ENCODE data around the gene RTP5. TPM values are rescaled to one million over a fixed set of nuclear protein-coding genes. Genes with fewer than 3 reads are reported as not detected.
"Not testable (repeated sequence)": the region's sequence is repeated elsewhere in the genome, so short reads cannot be mapped to it uniquely, and the experiment has no call there.

Gene RTP5
- total and polyA plus RNA-seq, 2 donors (not counting 1 experiment from before 2014, with no cell fraction given), result not detected

DNA sequence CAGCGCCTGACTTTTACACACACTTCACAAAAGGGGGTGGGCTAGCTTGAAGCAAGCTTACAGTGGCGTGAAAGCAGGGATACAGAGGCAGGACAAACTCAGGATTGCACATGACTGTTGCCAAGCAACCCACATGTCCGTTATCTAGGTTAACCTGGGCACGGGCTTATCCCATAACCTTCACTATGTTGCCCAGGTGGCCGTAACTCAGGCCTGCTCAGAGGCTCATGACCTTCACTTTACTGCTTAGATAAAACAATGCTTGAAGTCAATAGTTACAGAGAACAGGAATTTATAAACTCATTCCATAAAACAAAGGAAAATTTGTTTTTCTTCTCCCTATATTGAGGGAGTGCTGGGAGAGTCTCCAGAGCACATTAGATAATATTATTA, 36.8 kb downstream of the RTP5 start:
- H3K27ac Mint-ChIP-seq; H3K27me3 Mint-ChIP-seq; H3K4me1 Mint-ChIP-seq; H3K4me3 Mint-ChIP-seq; H2AFZ ChIP-seq (ENCODE audit: insufficient read depth, low read depth, low read length, poor library complexity, severe bottlenecking); POLR2A ChIA-PET; H3K27me3 ChIP-seq (replicated peaks in 1 of 4; ENCODE audit: control extremely low read depth in 1 of 4, control insufficient read depth in 3 of 4, insufficient read depth in 4 of 4, low read length in 3 of 4); H3K9me3 ChIP-seq (ENCODE audit: control extremely low read depth in 1 of 3, control insufficient read depth in 2 of 3, insufficient read depth in 1 of 3, low read length in 2 of 3); H3K4me2 ChIP-seq (replicated peaks; ENCODE audit: low read depth, low read length, poor library complexity, severe bottlenecking); intact Hi-C loops (cut with micrococcal nuclease); H3K9ac ChIP-seq (ENCODE audit: low read length); H3K9me3 Mint-ChIP-seq (ENCODE audit: insufficient read depth); CTCF ChIA-PET; DNase-seq; H3K4me3 ChIP-seq (ENCODE audit: control extremely low read depth in 1 of 5, extremely low read depth in 1 of 5, insufficient read depth in 1 of 5, low read depth in 2 of 5, low read length in 4 of 5); H3K4me1 ChIP-seq (ENCODE audit: control insufficient read depth in 2 of 2, insufficient read depth in 2 of 2, low read length in 2 of 2); H3K27ac ChIP-seq (ENCODE audit: low read length in 2 of 2); ATAC-seq (ENCODE audit: low read depth): not testable (repeated sequence)
- peaks cover 56% of the 10 kb centered on the region for H4K20me1 ChIP-seq (ENCODE audit: control insufficient read depth, insufficient read depth, low read length, poor library complexity, severe bottlenecking)
- 95% methylated on average over 4 of the region's 5 CpGs for WGBS (ENCODE audit: insufficient coverage)
- peaks cover 0 to 25% of the 10 kb centered on the region in 2 experiments for H3K36me3 ChIP-seq (replicated peaks in 1 of 2; ENCODE audit: control extremely low read depth in 1 of 2, control insufficient read depth in 1 of 2, extremely low read depth in 1 of 2, insufficient read depth in 2 of 2, low read length in 1 of 2)
- peaks cover 45% of the 10 kb centered on the region for H3K79me2 ChIP-seq (ENCODE audit: control insufficient read depth, insufficient read depth, low read length)

GRCh38 chr2:241906826-241907570, 37.5 kb downstream of the RTP5 start:
- no peak overlapping the region for H3K27ac Mint-ChIP-seq
- peaks cover 0 to 1% of the 10 kb centered on the region in 2 donors for H3K4me1 ChIP-seq (ENCODE audit: control insufficient read depth in 2 of 2, insufficient read depth in 2 of 2, low read length in 2 of 2)
- H3K36me3 ChIP-seq (replicated peaks in 1 of 2; ENCODE audit: control extremely low read depth in 1 of 2, control insufficient read depth in 1 of 2, extremely low read depth in 1 of 2, insufficient read depth in 2 of 2, low read length in 1 of 2), result peaks cover 0 to 32% of the 10 kb centered on the region in 2 experiments
- no peak overlapping the region for H3K4me3 ChIP-seq (ENCODE audit: control extremely low read depth in 1 of 5, extremely low read depth in 1 of 5, insufficient read depth in 1 of 5, low read depth in 2 of 5, low read length in 4 of 5)
- H3K27ac ChIP-seq (ENCODE audit: low read length in 2 of 2), result no peak overlapping the region
- ChIA-PET POLR2A (no interaction called here), CTCF (no interaction called here)
- H3K9ac ChIP-seq (ENCODE audit: low read length), result no peak overlapping the region
- H3K4me3 Mint-ChIP-seq, result no peak overlapping the region
- H4K20me1 ChIP-seq (ENCODE audit: control insufficient read depth, insufficient read depth, low read length, poor library complexity, severe bottlenecking), result peaks cover 56% of the 10 kb centered on the region
- 98% methylated on average over 10 of the region's 18 CpGs for WGBS (ENCODE audit: insufficient coverage)
- H2AFZ ChIP-seq (ENCODE audit: insufficient read depth, low read depth, low read length, poor library complexity, severe bottlenecking), result no peak overlapping the region
- no peaks in the 10 kb centered on the region for H3K27me3 Mint-ChIP-seq
- H3K4me1 Mint-ChIP-seq, result peaks cover 4% of the 10 kb centered on the region
- ATAC-seq (ENCODE audit: low read depth) (no peak), DNase-seq (no peak)
- no peaks in the 10 kb centered on the region for H3K27me3 ChIP-seq (replicated peaks in 1 of 4; ENCODE audit: control extremely low read depth in 1 of 4, control insufficient read depth in 3 of 4, insufficient read depth in 4 of 4, low read length in 3 of 4)
- no peaks in the 10 kb centered on the region for H3K9me3 ChIP-seq (ENCODE audit: control extremely low read depth in 1 of 3, control insufficient read depth in 2 of 3, insufficient read depth in 1 of 3, low read length in 2 of 3)
- intact Hi-C loops (cut with micrococcal nuclease), result no loop called here
- TF ChIP-seq CTCF (IDR thresholded peaks at IDR 0.05), result no peak
- TF ChIP-seq EZH2 (IDR thresholded peaks at IDR 0.05; ENCODE audit: borderline replicate concordance, insufficient read depth, low read depth, low read length, poor library complexity, severe bottlenecking), result no peak
- no peak overlapping the region for H3K4me2 ChIP-seq (replicated peaks; ENCODE audit: low read depth, low read length, poor library complexity, severe bottlenecking)
- no peaks in the 10 kb centered on the region for H3K9me3 Mint-ChIP-seq (ENCODE audit: insufficient read depth)
- peaks cover 45% of the 10 kb centered on the region for H3K79me2 ChIP-seq (ENCODE audit: control insufficient read depth, insufficient read depth, low read length)

DNA sequence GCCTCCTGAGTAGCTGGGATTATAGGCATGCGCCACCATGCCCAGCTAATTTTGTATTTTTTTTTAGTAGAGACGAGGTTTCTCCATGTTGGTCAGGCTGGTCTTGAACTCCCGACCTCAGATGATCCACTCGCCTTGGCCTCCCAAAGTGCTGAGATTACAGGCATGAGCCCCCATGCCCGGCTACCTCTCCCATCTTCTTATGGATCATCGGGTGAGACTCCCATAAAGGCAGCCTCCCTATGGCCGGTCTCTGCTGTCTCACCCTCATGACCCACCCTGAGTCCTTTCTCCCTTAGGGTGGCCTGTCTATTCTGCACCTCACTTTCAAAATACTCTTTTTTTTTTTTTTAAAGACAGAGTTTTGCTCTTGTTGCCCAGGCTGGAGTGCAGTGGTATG, 38.3 kb downstream of the RTP5 start:
- H3K9ac ChIP-seq (ENCODE audit: low read length); H2AFZ ChIP-seq (ENCODE audit: insufficient read depth, low read depth, low read length, poor library complexity, severe bottlenecking); H3K9me3 Mint-ChIP-seq (ENCODE audit: insufficient read depth); H3K4me3 ChIP-seq (ENCODE audit: control extremely low read depth in 1 of 5, extremely low read depth in 1 of 5, insufficient read depth in 1 of 5, low read depth in 2 of 5, low read length in 4 of 5); ATAC-seq (ENCODE audit: low read depth); CTCF ChIA-PET; H3K4me2 ChIP-seq (replicated peaks; ENCODE audit: low read depth, low read length, poor library complexity, severe bottlenecking); H3K27me3 Mint-ChIP-seq; H3K4me1 Mint-ChIP-seq; H3K4me1 ChIP-seq (ENCODE audit: control insufficient read depth in 2 of 2, insufficient read depth in 2 of 2, low read length in 2 of 2); DNase-seq; POLR2A ChIA-PET; H3K27me3 ChIP-seq (replicated peaks in 1 of 4; ENCODE audit: control extremely low read depth in 1 of 4, control insufficient read depth in 3 of 4, insufficient read depth in 4 of 4, low read length in 3 of 4); intact Hi-C loops (cut with micrococcal nuclease); H3K9me3 ChIP-seq (ENCODE audit: control extremely low read depth in 1 of 3, control insufficient read depth in 2 of 3, insufficient read depth in 1 of 3, low read length in 2 of 3); H3K27ac ChIP-seq (ENCODE audit: low read length in 2 of 2); H3K27ac Mint-ChIP-seq; H3K4me3 Mint-ChIP-seq: not testable (repeated sequence)
- peaks cover 0 to 36% of the 10 kb centered on the region in 2 experiments for H3K36me3 ChIP-seq (replicated peaks in 1 of 2; ENCODE audit: control extremely low read depth in 1 of 2, control insufficient read depth in 1 of 2, extremely low read depth in 1 of 2, insufficient read depth in 2 of 2, low read length in 1 of 2)
- H4K20me1 ChIP-seq (ENCODE audit: control insufficient read depth, insufficient read depth, low read length, poor library complexity, severe bottlenecking), result peaks cover 56% of the 10 kb centered on the region
- H3K79me2 ChIP-seq (ENCODE audit: control insufficient read depth, insufficient read depth, low read length), result peaks cover 41% of the 10 kb centered on the region
- WGBS (ENCODE audit: insufficient coverage), result 96% methylated on average over 4 of the region's 7 CpGs

All from B cell (primary cell).